ENCODE measurements around the gene RIGI. TPM values are rescaled to one million over a fixed set of nuclear protein-coding genes. Genes with fewer than 3 reads are reported as not detected.

Gene RIGI
- total and polyA plus RNA-seq, 2 of the 4 experiments (the other 2 are of a cell fraction) = 4.8 to 13.6 TPM

DNA sequence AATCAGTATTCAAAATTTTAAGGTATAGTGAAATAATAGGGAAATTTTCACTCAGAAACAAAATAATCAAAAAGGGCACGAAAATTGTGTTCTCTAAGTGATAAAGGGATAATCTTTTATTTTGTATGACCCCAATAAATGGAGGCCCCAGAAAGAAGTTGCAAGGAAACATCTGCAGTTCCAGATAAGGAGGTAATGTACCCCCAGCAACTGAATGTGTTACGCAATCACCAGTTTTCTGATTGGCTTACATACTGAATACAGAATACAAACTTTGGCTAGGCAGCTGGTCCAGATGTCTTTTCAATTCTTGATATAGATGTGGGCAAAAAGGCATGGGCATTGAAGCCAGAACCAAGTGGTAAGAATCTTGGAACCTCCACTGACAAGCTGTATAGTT lies 28.1 kb upstream of the RIGI start:
- dilution Hi-C loops (cut with HindIII; ENCODE audit: low sequenced_read_pairs, unreplicated experiment) (loop anchor here (25.0 kb wide), 1 partner anchor 117 kb away; no protein-coding TSS in a partner anchor), in situ Hi-C loops (cut with MboI; ENCODE audit: low sequenced_read_pairs) (no loop called here), intact Hi-C loops (cut with micrococcal nuclease) (no loop called here)
- TF ChIP-seq CEBPB (IDR thresholded peaks at IDR 0.05; ENCODE audit: low read depth, low read length) (peak; percentile 98), MXI1 (IDR thresholded peaks at IDR 0.05; ENCODE audit: borderline replicate concordance, low read depth, low read length) (no peak), CHD1 (IDR thresholded peaks at IDR 0.05; ENCODE audit: low read depth, low read length) (no peak)
- Histone ChIP-seq H4K91ac (ENCODE audit: insufficient read depth, low read depth, low read length) (no peak overlapping the region), H3K4me3 (ENCODE audit: insufficient read depth, low read depth, low read length) (no peak overlapping the region), H2AK5ac (ENCODE audit: low read depth, low read length) (no peak overlapping the region), H4K5ac (ENCODE audit: low read depth, low read length) (no peak overlapping the region), H3K4me2 (ENCODE audit: low read depth, low read length) (no peak overlapping the region), H2BK20ac (ENCODE audit: low read depth, low read length) (no peak overlapping the region), H3K9me1 (ENCODE audit: insufficient read depth, low read length) (no peaks in the 10 kb centered on the region; the same call in 1 of the 2 replicates), H3K56ac (ENCODE audit: extremely low read depth, insufficient read depth, low read length) (no peak overlapping the region), H3K27ac (ENCODE audit: insufficient read depth, low read length) (no peak overlapping the region), H3K23ac (ENCODE audit: low read depth, low read length) (no peak overlapping the region), H4K8ac (ENCODE audit: low read depth in 2 of 2, low read length in 2 of 2) (no peak overlapping the region), H2BK120ac (ENCODE audit: low read depth, low read length) (no peak overlapping the region), H4K20me1 (ENCODE audit: insufficient read depth, low read length) (peaks cover 15% of the 10 kb centered on the region), H3K36me3 (ENCODE audit: control insufficient read depth, insufficient read depth, low read length) (no peaks in the 10 kb centered on the region), H3K79me1 (ENCODE audit: low read depth in 1 of 2, low read length in 2 of 2) (peaks cover 30 to 42% of the 10 kb centered on the region in 2 experiments), H3K4ac (ENCODE audit: low read depth, low read length) (no peak overlapping the region), H3K27me3 (ENCODE audit: control insufficient read depth, insufficient read depth, low read length) (no peaks in the 10 kb centered on the region), H2BK5ac (ENCODE audit: low read depth, low read length, poor library complexity, severe bottlenecking) (no peak overlapping the region), H3K9ac (ENCODE audit: low read depth, low read length) (no peak overlapping the region), H2AFZ (replicated peaks; ENCODE audit: low read length, poor library complexity) (no peak overlapping the region), H3K9me3 (ENCODE audit: control insufficient read depth, insufficient read depth, low read length) (no peaks in the 10 kb centered on the region), H3K14ac (replicated peaks; ENCODE audit: low read depth, low read length) (no peak overlapping the region), H3K4me1 (ENCODE audit: control insufficient read depth, insufficient read depth, low read length) (no peaks in the 10 kb centered on the region; the same call in 1 of the 2 replicates), H3K18ac (ENCODE audit: low read depth, low read length) (no peak overlapping the region), H2BK15ac (ENCODE audit: low read depth, low read length) (no peak overlapping the region), H2AK9ac (replicated peaks; ENCODE audit: low read depth, low read length, poor library complexity) (no peak overlapping the region)
- no CpG with 5 or more reads among the region's 2 CpGs for WGBS, 2 experiments (ENCODE audit: extremely low coverage in 2 of 2, insufficient read length in 1 of 2)
- no TSS peak for BruUV-seq (replicated peaks)
- ATAC-seq (ENCODE audit: low read depth) (no peak), DNase-seq (peak; percentile 29)
- ChIA-PET CTCF (interaction anchor here (1.0 to 1.6 kb wide), 3 partner anchors 18 to 28 kb away, joined by 3 to 6 read pairs (median 3); partner anchors contain the start of gene RIGI), POLR2A (ENCODE audit: unreplicated experiment) (no interaction called here)
